GM21528 (cell line): ENCODE measurements around the gene CLMP.
"Not testable (repeated sequence)": the region's sequence is repeated elsewhere in the genome, so short reads cannot be mapped to it uniquely, and the experiment has no call there.

ENCODE experiments used
- ATAC-seq: cut with Tn5 transposase; IDR thresholded peaks from one replicate; pipeline ENCODE4 v1.9.1; 2021; ENCODE audit warnings: mild to moderate bottlenecking, moderate library complexity; ENCODE audit not compliant: unreplicated experiment, low FRiP score

CLMP gene

DNA sequence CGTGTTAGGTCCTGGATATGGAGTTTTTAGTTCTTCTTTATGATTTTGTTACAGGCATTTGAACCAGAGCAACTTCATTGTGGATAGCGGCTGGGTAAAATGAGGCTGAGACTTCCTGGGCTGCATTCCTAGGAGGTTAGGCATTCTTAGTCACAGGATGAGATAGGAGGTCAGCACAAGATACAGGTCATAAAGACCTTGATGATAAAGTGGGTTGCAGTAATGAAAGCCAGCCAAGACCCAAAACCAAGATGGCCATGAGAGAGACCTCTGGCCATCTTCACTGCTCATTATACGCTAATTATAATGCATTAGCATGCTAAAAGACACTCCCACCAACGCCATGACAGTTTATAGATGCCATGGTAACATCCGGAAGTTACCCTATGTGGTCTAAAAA is 23.4 kb upstream of the CLMP start:
- no peak for ATAC-seq

DNA sequence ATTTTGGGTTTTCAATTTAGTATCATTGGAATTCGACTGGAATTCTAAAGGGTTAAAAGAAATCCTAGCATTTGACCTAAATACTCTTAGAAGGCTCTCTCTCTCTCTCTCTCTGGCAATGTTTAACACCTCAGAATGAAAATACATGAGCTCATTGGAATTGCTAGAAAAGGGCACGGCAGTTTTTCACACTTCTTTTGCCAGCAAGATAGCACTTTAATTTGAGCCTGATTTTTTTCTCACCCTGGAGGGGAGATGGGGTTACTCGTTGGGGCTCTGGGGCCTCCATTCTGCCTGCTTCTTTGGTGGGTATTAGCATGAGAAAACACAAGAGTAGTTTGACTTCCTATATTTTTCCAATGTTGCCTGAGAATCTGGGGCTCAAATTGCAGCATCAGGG is 22.8 kb upstream of the CLMP start:
- no peak for ATAC-seq

DNA sequence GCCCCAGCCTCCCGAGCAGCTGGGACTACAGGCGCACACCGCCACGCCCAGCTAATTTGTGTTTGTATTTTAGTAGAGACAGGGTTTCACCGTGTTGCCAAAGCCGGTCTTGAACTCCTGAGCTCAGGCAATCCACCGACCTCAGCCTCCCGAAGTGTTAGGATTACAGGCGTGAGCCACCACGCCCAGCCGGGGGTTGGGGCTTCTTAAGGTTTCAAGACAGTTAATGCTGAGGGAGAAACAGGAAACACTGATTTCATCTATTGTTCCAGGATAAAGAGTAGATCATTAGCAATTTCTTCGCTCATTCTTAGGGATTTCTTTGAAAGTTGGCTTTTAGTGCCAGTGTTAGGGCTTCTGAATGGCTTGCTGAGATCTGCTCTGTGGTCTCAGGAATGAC is 21.2 kb upstream of the CLMP start:
- no peak for ATAC-seq

DNA sequence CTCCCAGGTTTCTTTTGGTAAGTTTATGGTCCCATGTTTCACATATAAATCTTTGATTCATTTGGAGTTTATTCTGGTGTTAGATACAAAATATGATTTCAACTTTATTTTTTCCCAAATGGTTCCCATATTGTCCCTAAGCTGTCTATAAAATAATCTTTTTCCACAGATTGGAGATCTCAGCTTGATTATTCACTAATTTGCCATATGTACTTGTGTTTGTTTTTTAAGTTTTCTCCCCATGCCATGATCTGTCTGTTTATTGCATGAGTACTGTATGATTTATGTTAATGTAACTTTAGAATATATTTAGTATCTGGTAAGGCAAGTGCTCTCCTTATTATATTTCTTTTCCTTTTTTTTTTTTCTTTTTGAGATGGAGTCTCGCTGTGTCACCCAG is 19.9 kb upstream of the CLMP start:
- ATAC-seq, result no peak

DNA sequence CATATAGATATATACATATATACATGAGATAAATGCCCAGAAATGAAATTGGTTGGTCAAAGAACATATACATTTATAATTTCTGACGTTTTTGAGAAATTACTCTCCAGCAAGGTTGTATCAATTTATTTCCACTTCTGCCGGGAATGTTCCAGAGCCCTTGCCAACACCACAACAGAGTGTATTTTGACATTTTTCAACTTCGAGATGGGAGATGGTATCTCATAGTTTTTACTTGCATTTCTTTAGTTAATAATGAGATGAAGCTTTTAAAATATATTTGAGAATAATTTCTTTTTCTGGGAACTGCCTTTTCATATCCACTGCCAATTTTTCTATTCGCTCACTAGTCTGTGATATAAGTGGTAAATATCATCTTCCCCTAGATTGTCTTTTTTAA is 19.3 kb upstream of the CLMP start:
- no peak for ATAC-seq

DNA sequence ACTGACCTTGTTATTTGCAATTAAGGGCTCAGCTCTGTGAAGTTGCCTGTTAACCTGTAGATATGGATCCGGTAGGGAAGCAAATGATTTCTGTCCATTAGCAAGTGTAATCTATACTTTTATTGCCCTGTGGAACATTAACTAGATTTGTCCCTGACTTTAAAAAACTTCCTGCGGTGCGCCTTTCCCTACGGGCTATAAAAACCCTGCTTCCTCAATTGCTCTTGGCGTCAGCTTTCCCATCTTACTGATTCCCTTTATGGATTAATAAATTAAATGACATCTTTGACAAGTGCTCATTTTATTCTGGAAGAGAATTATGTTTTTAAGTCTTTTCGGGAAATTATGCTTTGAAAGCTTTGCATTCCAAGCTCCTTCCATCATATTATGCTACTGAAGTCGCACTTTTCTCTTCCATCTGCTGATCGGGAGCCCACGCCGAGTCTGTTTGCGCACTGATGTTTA is 18.3 kb upstream of the CLMP start:
- ATAC-seq, result no peak

DNA sequence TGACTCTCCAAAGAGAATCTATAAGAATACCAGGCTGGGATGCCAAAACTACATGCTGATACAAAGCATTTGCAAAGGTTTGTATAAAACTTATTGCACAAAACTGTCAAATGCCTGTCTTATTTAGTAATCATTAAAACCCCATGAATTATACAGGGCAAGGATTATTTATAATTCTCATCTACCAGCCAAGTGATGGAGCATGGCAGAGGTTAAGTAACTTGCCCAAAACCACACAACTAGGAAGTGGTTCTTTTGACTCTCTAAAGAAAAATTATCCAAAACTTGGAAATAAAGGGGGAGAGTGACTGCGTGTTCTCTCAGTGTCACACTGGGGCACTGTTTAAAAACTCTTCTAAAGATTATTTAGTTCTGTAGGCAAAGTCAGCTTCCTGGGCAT is 17.4 kb upstream of the CLMP start:
- ATAC-seq, result no peak

DNA sequence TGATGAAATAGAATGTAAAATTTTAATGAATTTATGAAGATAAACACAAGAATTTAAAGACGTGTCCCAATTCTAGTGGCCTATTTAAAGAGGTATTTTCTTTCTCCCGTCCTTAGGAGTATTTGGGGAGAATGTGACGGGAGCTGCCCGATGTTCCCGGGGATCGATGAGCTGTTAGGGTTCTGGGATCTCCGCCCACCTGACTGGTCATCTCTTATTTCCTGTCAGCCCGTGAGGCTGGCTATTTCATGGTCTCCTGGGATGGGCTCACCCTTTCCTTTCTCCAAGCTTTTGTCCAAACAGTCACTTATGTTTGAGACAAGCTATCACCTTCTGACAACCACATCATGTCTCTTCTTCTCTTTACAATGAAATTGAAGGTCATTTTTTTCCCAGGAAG is 16.9 kb upstream of the CLMP start:
- no peak for ATAC-seq

DNA sequence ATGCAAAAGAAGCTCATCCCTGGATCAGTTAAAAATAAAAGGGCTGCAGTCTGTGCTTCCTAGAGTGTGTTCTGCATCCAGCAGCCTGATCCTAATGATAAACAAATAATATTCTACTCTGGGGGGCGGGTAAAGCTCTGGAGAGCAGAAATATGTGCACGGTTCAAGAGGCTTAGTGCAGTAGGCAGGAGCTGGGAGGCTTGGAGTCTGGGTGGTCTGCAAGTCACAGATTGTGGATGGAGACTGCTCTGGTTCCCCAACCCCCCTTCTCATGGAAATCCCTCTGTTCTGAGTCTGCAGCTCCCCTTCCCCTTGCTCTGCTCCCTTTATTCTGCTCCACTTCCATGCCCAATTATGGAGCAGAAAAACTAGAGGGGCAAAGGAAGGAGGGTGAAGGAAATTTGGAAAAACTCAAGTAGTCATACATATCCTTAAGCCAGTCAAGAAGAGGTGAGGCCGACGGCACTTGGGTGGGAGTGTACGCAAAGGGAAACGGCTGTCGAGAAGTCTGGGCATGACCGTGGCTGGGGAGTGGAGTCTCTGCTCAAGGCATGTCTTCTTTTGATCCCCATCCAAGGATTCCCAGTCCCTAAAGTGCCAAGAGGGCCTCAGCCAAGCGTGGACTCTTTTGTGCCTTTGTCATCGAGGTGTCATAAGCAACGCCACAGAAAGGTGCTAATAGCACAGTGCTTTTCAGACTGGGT is 16.3 kb upstream of the CLMP start:
- no peak for ATAC-seq

DNA sequence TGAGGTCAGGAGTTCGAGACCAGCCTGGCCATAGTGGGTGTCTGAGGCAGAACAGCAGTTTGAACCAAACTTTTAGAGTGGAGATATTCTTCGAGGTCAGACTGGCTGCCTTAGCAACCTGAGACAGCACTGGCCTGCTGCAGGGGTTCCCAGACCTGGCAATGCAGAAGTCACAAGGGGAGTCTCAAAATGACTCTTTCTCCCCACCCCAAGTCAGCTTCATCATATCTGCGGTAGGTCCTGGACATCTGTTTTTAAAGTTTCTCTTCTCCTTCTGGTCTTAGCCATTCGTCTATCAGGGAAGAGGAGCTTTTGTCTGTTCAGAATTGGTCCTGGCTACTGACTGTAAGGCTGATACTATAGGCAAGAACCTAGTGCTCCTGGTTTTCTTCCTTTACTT is 14.5 kb upstream of the CLMP start:
- no peak for ATAC-seq

DNA sequence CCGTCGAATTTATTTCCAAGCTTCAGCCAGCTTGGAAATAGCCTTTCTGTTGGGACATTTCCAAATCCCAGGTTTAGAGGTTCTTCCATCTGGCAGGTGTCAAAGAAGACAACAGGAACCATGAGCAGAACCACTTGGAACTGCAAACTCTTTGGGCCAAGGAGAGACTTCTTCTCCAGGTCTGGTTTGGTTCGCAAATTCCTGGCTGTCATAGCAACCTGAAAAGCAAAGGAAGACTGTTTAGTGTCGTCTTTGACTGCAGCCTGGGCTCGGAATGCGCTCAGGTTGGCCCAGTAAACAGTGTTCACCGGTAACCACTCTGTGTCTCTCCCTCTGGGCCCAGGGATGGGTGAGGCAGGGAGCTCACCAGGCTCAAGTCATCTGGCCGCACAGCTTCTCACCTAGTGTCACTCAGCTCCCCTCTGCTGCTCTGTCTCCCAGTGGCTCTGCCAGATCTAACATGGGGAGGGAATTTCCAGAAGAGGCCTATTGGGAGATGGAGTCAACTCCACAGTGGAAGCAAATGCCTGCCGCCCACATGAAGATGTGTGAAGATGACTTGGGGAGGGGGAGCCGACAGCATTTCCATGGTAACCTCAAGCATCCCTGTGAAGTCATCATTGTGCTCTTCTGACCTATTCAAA is 11.9 kb upstream of the CLMP start:
- ATAC-seq, result no peak

DNA sequence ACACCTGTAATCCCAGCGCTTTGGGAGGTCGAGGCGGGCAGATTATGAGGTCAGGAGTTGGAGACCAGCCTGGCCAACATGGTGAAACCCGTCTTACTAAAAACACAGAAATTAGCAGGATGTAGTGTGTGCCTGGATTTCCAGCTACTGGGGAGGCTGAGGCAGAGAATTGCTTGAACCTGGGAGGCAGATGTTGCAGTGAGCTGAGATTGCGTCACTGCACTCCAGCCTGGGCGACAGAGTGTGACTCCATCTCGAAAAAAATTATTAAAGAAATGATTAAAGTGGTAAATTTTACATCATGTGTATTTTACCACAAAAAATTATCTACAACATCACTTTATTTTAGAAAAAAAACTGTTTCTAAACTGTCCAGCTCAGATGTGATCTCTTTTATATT is 11.0 kb upstream of the CLMP start:
- not testable (repeated sequence) for ATAC-seq

DNA sequence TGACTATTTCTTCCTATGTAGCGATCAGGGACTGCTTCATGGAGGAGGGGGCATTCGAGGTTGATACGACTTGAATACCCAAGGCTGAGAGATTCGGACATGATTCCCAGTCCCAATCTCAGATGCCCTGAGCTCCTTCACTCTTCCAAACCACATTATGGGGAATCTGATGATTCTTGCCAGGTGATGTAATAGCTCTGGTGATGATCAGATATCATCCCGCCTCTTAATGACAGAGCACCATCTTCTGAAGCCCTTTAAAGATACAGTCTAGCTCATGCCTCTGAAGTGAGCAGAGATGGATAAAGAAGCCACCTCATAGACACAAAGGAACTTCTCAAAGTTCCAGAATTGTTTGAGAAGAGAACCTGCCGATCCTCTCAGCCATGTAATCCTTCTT is 8.9 kb upstream of the CLMP start:
- ATAC-seq, result no peak

DNA sequence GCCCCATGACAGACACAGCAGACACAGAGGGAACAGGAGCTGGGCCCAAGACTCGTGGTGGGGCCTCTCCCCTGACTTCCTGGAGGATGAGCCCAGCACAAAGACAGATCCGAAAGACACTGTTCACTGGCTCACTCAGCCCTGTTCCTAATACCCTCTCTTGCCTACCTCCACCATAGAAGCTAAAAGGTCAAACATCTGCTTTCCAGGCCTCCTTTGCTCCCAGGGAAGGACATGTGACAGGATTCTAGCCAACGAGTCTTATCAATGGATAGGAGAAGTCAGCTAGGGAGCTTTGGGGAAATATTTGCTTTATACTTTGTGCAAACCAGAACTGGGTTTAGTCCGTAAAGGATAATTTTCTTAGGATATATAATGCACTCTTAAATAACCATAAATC is 8.4 kb upstream of the CLMP start:
- ATAC-seq, result no peak

DNA sequence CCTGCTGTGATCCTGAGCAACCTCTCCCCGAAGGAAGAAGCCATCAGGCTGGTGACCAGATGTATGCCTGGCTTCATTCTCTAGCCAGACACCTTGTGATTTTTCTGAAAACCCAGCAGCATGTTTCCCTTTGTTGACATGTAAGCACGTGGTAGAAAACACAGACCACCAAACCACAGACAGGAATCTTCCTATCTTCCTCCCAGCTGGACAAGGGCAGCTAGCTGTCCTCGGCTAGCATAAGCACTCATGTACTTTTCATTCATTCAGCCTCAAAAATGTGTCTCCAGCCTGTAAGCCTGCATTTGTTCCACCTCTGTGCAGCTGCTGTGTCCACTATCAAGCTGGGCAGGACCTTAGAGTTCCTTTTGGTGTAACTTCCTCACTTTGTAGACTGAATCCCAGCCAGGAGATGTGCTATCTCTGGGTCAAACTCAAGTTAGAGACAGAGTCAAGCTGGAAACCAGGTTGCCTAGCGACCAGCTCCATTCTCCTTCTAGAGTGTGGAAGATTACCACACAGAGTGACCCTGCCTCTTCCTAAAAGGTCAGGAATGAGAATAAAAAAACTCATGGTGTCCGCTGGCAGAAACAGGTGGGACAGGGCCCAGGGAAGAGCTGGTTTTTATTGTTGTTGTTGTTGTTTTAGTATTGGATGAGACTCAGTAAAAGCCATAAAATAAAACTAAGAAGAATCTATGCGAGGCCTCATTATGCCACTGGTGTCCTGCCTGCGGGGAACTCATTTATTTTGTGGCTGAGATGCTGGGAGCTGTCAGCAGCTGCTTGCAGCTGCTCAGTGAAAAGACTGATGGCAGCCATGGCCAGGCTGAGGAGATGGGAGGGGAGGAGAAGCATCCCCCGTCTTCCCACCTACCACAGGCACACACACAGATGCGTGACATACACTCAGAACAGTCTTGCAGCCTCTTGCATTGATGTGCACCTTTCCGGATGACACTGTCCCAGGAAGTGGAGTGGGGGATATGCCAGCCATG is 7.4 kb upstream of the CLMP start:
- ATAC-seq, result no peak

DNA sequence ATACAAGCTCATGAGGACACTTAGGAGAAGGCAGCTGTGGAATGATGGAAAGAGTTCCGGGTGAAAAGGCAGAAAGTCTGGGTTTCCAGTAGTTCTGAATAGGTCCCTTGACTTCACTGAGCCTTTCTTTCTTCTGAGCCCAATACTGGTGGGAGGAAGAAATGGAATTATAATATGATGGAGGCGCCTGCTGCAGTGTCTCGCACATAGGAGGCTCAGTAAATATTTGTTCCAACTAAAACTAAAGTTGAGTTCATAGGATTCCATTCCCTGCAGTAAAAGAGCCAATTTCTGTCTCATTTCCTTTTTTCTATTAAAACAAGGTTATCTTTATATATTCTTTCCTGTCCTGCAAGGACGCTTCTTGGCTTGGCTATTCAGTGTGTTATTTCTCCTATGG is 5.2 kb upstream of the CLMP start:
- ATAC-seq, result no peak

DNA sequence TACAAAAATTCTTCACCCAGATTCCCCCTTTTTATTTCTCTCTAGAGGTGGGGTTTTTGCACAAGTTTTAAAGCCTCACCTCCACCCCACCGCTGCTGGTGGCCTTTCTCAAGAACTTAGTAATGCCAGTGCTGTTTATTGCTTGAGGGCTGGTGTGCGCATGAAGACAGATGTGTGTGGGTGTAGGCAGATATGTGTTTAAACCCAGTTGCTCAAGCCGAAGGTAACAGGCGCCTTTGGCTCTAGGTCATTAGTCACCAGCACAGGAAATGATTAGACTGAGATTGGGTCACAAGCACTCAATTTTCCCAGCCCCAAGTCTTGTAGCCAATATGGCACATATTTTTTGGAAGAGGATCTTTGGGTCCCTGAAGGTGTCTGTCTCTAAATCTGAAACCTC is 2.7 kb upstream of the CLMP start:
- no peak for ATAC-seq

DNA sequence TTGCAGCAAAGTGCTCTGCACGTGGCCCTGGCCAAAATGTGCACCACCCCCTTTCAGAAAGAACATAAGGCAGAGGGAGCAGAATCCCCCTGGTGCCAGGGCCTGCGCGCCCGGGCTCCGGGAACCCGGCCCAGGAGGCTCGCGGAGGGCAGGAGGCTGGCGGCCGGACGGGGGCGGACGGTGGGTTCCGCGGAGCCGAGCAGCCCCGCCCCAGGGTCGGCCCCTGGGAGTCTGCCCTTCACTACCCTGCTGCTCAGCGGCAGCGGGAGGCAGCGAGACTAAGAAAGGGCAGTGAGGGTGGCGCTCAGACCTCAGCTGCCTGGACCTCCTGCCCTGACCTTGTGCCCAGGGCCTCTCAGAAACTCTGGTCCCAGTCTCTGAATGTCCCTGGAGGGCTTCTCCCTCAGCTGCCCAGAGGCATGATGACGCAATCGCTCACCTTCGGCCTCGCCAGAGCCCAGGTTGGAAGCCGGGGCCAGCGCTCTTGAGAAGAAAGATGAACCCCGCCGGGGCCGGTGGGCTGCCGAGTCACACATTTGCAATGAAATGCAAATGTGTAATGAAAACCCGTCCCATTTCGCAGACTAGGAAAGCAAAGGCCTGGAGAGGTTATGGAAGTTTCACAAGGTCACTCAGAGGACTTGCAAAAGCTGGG is 1.1 kb upstream of the CLMP start:
- no peak for ATAC-seq

DNA sequence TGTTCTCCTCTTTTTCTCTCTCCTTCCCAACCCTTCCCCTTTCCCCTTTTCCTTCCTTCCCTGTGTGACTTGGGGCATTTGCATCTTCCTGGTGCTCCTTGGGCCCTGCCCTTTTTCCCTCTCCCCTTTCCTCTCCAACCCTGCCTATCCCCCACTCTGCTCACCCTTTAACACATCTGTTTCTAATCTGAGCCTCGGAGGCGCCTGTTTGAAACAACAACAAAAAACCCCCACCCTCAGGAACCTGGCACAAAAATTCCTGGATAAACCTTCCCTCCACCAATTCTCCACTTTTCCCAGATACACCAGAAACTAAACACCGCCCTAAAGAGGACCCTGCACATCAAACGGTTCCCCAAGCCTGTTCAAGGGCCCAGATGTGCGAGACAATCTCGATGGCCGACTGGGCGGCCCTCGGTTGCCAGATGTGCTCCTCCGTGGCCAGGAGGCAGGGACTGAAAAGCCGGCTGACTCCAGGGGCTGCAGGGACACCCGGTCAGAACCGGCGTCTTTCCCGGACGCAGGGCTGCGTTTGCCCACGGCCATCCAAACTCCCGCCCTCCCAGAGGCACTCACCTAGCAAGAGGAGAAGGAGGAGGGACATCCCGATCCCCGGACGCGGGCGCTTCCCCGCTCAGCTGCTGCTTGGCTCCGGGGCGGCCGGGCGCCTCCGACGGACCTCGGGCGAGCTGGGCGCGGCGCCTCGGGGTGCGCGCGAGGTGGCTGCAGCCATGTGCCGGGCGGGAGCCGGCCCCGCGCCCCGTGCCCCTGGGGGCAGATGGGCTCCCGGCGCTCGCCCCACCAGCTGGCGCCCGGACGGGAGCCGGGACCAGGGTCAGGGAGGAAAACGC is 486 bp downstream of the CLMP start:
- ATAC-seq, result no peak

DNA sequence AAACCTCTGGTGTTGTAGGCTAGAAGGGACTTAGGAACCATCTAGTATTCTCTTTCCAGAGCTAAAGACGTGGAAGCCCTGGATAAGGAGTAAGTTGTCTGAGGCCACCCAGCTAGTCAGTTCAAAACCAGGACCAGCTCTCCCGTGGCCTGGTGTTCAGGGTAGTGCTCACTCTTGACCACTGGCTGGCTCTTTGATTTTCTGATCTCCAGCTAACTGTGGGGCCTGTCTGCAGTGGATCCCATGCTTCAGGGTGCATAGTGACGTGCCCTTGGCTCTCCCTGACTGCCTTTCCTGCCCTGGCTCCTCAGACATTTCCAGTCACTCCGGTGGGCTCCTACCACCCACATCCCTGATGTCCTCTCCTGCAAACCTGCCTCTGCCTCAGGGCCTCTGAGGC is 1.3 kb downstream of the CLMP start:
- ATAC-seq, result no peak
